ENCODE measurements around the gene ZNF346.

The ZNF346 gene

GRCh38 chr5:177077335-177077734 lies 54.8 kb downstream of the ZNF346 start:
- Histone ChIP-seq H3K4me1 (ENCODE audit: insufficient read depth, low read length) (no peaks in the 10 kb centered on the region), H4K20me1 (ENCODE audit: insufficient read depth, low read length) (no peaks in the 10 kb centered on the region), H3K4me3 (ENCODE audit: low read depth in 1 of 2, low read length in 2 of 2) (no peak overlapping the region), H3K79me2 (ENCODE audit: insufficient read depth, low read length) (no peaks in the 10 kb centered on the region), H3K27ac (ENCODE audit: low read length) (no peak overlapping the region), H3K36me3 (ENCODE audit: insufficient read depth, low read length) (peaks cover 8% of the 10 kb centered on the region; the same call in 1 of the 2 replicates), H3K9ac (ENCODE audit: low read depth, low read length) (no peak overlapping the region), H3K4me2 (ENCODE audit: insufficient read depth, low read length) (no peak overlapping the region), H2AFZ (ENCODE audit: low read depth, low read length) (no peak overlapping the region), H3K9me3 (ENCODE audit: insufficient read depth, low read length, severe bottlenecking) (no peaks in the 10 kb centered on the region), H3K27me3 (ENCODE audit: insufficient read depth, low read length, poor library complexity) (no peaks in the 10 kb centered on the region)
- DNase-seq: no peak
- TF ChIP-seq, protein P1, sequence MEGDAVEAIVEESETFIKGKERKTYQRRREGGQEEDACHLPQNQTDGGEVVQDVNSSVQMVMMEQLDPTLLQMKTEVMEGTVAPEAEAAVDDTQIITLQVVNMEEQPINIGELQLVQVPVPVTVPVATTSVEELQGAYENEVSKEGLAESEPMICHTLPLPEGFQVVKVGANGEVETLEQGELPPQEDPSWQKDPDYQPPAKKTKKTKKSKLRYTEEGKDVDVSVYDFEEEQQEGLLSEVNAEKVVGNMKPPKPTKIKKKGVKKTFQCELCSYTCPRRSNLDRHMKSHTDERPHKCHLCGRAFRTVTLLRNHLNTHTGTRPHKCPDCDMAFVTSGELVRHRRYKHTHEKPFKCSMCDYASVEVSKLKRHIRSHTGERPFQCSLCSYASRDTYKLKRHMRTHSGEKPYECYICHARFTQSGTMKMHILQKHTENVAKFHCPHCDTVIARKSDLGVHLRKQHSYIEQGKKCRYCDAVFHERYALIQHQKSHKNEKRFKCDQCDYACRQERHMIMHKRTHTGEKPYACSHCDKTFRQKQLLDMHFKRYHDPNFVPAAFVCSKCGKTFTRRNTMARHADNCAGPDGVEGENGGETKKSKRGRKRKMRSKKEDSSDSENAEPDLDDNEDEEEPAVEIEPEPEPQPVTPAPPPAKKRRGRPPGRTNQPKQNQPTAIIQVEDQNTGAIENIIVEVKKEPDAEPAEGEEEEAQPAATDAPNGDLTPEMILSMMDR (IDR thresholded peaks at IDR 0.05; ENCODE audit: borderline replicate concordance, extremely low read depth, low read length, poor library complexity, severe bottlenecking): no peak
- TF ChIP-seq EZH2 (IDR thresholded peaks at IDR 0.05; ENCODE audit: borderline replicate concordance, low read depth, low read length, severe bottlenecking): no peak
- no peak for ATAC-seq (ENCODE audit: insufficient read depth, low read depth)

DNA sequence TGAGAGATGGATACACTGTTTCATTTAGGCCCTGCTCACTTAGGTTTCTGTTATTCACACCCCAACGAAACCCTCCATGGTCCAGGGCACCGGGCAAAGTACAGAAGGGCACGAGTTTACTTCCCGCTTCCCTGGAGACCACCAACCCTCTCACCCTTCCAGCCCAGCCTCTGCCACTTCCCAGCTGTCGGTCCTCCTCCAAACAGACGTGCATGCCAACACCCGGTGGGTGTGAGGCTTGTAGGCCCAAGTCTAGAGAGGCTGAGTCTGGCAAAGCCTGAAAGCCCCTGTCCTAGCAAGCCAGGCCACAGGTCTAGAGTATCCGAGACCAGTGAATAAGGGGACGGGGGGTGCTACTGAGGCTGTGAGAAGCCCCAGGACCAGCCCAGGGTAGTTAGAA lies 57.1 kb downstream of the ZNF346 start:
- 0 out of 3 replicates have a peak, but pooled peaks have one; percentile 9 for ATAC-seq (ENCODE audit: insufficient read depth, low read depth)
- Histone ChIP-seq H3K4me3 (ENCODE audit: low read depth in 1 of 2, low read length in 2 of 2) (no peak overlapping the region), H3K4me1 (ENCODE audit: insufficient read depth, low read length) (no peaks in the 10 kb centered on the region), H3K27ac (ENCODE audit: low read length) (no peak overlapping the region), H3K79me2 (ENCODE audit: insufficient read depth, low read length) (no peaks in the 10 kb centered on the region), H3K36me3 (ENCODE audit: insufficient read depth, low read length) (no peaks in the 10 kb centered on the region), H3K9ac (ENCODE audit: low read depth, low read length) (no peak overlapping the region), H3K9me3 (ENCODE audit: insufficient read depth, low read length, severe bottlenecking) (no peaks in the 10 kb centered on the region), H3K4me2 (ENCODE audit: insufficient read depth, low read length) (no peak overlapping the region), H2AFZ (ENCODE audit: low read depth, low read length) (no peak overlapping the region), H4K20me1 (ENCODE audit: insufficient read depth, low read length) (no peaks in the 10 kb centered on the region), H3K27me3 (ENCODE audit: insufficient read depth, low read length, poor library complexity) (no peaks in the 10 kb centered on the region)
- no peak for TF ChIP-seq EZH2 (IDR thresholded peaks at IDR 0.05; ENCODE audit: borderline replicate concordance, low read depth, low read length, severe bottlenecking)
- TF ChIP-seq, protein P1 (IDR thresholded peaks at IDR 0.05; ENCODE audit: borderline replicate concordance, extremely low read depth, low read length, poor library complexity, severe bottlenecking): no peak
- DNase-seq: no peak

DNA sequence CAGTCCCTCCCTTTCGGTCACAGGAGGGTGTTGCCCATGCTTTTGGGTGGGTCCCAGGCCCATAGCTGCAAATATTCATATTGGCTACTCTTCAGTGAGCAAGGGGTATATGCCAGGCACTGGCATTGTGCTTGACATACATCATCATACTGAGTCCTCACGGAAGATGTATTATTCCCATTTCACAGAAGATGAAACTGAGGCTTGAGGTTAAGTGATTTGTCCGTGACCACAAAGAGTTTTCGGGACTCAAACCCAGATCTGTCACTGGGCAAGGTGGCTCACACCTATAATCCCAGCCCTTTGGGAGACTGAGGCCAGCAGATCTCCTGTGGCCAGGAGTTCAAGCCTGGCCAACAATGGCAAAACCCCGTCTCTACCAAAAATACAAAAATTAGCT lies 57.8 kb downstream of the ZNF346 start:
- H4K20me1 ChIP-seq (ENCODE audit: insufficient read depth, low read length): no peaks in the 10 kb centered on the region
- no peak for DNase-seq
- H3K9ac ChIP-seq (ENCODE audit: low read depth, low read length): no peak overlapping the region
- H3K79me2 ChIP-seq (ENCODE audit: insufficient read depth, low read length): no peaks in the 10 kb centered on the region
- H3K4me1 ChIP-seq (ENCODE audit: insufficient read depth, low read length): no peaks in the 10 kb centered on the region
- no peak overlapping the region for H2AFZ ChIP-seq (ENCODE audit: low read depth, low read length)
- H3K27me3 ChIP-seq (ENCODE audit: insufficient read depth, low read length, poor library complexity): no peaks in the 10 kb centered on the region
- no peak for ATAC-seq (ENCODE audit: insufficient read depth, low read depth)
- H3K9me3 ChIP-seq (ENCODE audit: insufficient read depth, low read length, severe bottlenecking): no peaks in the 10 kb centered on the region
- H3K27ac ChIP-seq (ENCODE audit: low read length): no peak overlapping the region
- no peak overlapping the region for H3K4me3 ChIP-seq (ENCODE audit: low read depth in 1 of 2, low read length in 2 of 2)
- H3K36me3 ChIP-seq (ENCODE audit: insufficient read depth, low read length): no peaks in the 10 kb centered on the region
- TF ChIP-seq, protein P1 (IDR thresholded peaks at IDR 0.05; ENCODE audit: borderline replicate concordance, extremely low read depth, low read length, poor library complexity, severe bottlenecking): no peak
- TF ChIP-seq EZH2 (IDR thresholded peaks at IDR 0.05; ENCODE audit: borderline replicate concordance, low read depth, low read length, severe bottlenecking): no peak
- H3K4me2 ChIP-seq (ENCODE audit: insufficient read depth, low read length): no peak overlapping the region

GRCh38 chr5:177081859-177082258 lies 59.4 kb downstream of the ZNF346 start:
- H3K9me3 ChIP-seq (ENCODE audit: insufficient read depth, low read length, severe bottlenecking): no peaks in the 10 kb centered on the region
- no peaks in the 10 kb centered on the region for H3K4me1 ChIP-seq (ENCODE audit: insufficient read depth, low read length)
- H3K9ac ChIP-seq (ENCODE audit: low read depth, low read length): no peak overlapping the region
- no peak overlapping the region for H2AFZ ChIP-seq (ENCODE audit: low read depth, low read length)
- TF ChIP-seq EZH2 (IDR thresholded peaks at IDR 0.05; ENCODE audit: borderline replicate concordance, low read depth, low read length, severe bottlenecking): no peak
- TF ChIP-seq, protein P1 (IDR thresholded peaks at IDR 0.05; ENCODE audit: borderline replicate concordance, extremely low read depth, low read length, poor library complexity, severe bottlenecking): no peak
- H3K79me2 ChIP-seq (ENCODE audit: insufficient read depth, low read length): no peaks in the 10 kb centered on the region
- no peaks in the 10 kb centered on the region for H3K27me3 ChIP-seq (ENCODE audit: insufficient read depth, low read length, poor library complexity)
- no peak overlapping the region for H3K4me3 ChIP-seq (ENCODE audit: low read depth in 1 of 2, low read length in 2 of 2)
- H3K36me3 ChIP-seq (ENCODE audit: insufficient read depth, low read length): no peaks in the 10 kb centered on the region
- no peaks in the 10 kb centered on the region for H4K20me1 ChIP-seq (ENCODE audit: insufficient read depth, low read length)
- DNase-seq (no peak), ATAC-seq (ENCODE audit: insufficient read depth, low read depth) (no peak)
- no peak overlapping the region for H3K4me2 ChIP-seq (ENCODE audit: insufficient read depth, low read length)
- no peak overlapping the region for H3K27ac ChIP-seq (ENCODE audit: low read length)
